Keratinocyte (primary cell): ENCODE measurements around the gene OR11H7. TPM values are rescaled to one million over a fixed set of nuclear protein-coding genes. Genes with fewer than 3 reads are reported as not detected.

Experiments
- DNase-seq: peaks from one replicate; pipeline ENCODE4 v3.0.0-alpha.2; 2011; ENCODE audit warnings: low read depth, missing footprints, low spot score
- FAIRE-seq: peaks from 2 replicates; lab custom pipeline; 2011; peaks lifted over from hg19 to GRCh38; lab: Jason Lieb, UNC
- H2AFZ ChIP-seq: 2 replicates; pipeline ENCODE4 v1.6.0; 2012; ENCODE audit warnings: low read length, control low read depth, inconsistent platforms; ENCODE audit not compliant: control insufficient read depth
- H3K27ac ChIP-seq: 2 replicates; pipeline ENCODE4 v1.5.1; 2011; ENCODE audit warnings: low read length; ENCODE audit not compliant: control insufficient read depth, insufficient read depth
- H3K27me3 ChIP-seq: 3 replicates; pipeline ENCODE4 v1.6.0; 2011; ENCODE audit warnings: low read length; ENCODE audit not compliant: control insufficient read depth, insufficient read depth; ENCODE audit errors: extremely low read depth
- H3K36me3 ChIP-seq, 2 experiments: 2 replicates in 1 of 2; 3 replicates in 1 of 2; pipeline ENCODE4 v1.5.1; 2011; ENCODE audit warnings: low read length in 2 of 2, mild to moderate bottlenecking in 1 of 2; ENCODE audit not compliant: control insufficient read depth in 2 of 2, insufficient read depth in 2 of 2; ENCODE audit errors: extremely low read depth in 1 of 2
- H3K4me1 ChIP-seq: 3 replicates; pipeline ENCODE4 v1.5.1; 2011; ENCODE audit warnings: low read length; ENCODE audit not compliant: control insufficient read depth, insufficient read depth; ENCODE audit errors: extremely low read depth
- H3K4me2 ChIP-seq: 3 replicates; pipeline ENCODE4 v1.6.0; 2011; ENCODE audit warnings: low read depth, low read length; ENCODE audit not compliant: control insufficient read depth, insufficient read depth; ENCODE audit errors: extremely low read depth
- H3K4me3 ChIP-seq, 3 experiments: fragments of 200-600 bp in 1 of 3; sonication (generic) in 1 of 3; 2 replicates in 2 of 3; 3 replicates in 1 of 3; pipeline ENCODE4 v1.5.1; 2011 to 2016; ENCODE audit warnings: low read length in 3 of 3, mild to moderate bottlenecking in 3 of 3, control low read depth in 2 of 3, inconsistent platforms in 1 of 3, low read depth in 1 of 3, mixed read lengths in 1 of 3, mixed run types in 1 of 3, moderate library complexity in 1 of 3; ENCODE audit not compliant: control insufficient read depth in 2 of 3, insufficient read depth in 2 of 3; ENCODE audit errors: extremely low read depth in 1 of 3
- H3K79me2 ChIP-seq: 2 replicates; pipeline ENCODE4 v1.6.0; 2012; ENCODE audit warnings: low read length; ENCODE audit not compliant: control insufficient read depth, insufficient read depth
- H3K9ac ChIP-seq: 3 replicates; pipeline ENCODE4 v1.6.0; 2011; ENCODE audit warnings: low read length; ENCODE audit not compliant: control insufficient read depth, insufficient read depth; ENCODE audit errors: extremely low read depth
- H3K9me1 ChIP-seq: 3 replicates; pipeline ENCODE4 v1.6.0; 2011; ENCODE audit warnings: low read length; ENCODE audit not compliant: control insufficient read depth, insufficient read depth; ENCODE audit errors: extremely low read depth
- H3K9me3 ChIP-seq: 2 replicates; pipeline ENCODE4 v1.5.1; 2012; ENCODE audit warnings: low read depth, low read length; ENCODE audit not compliant: control insufficient read depth
- H4K20me1 ChIP-seq: 3 replicates; pipeline ENCODE4 v1.6.0; 2011; ENCODE audit warnings: low read length; ENCODE audit not compliant: control insufficient read depth, insufficient read depth; ENCODE audit errors: extremely low read depth
- EZH2 ChIP-seq: IDR thresholded peaks from one replicate; pipeline ENCODE4 v1.6.1; 2012; ENCODE audit warnings: inconsistent platforms, mild to moderate bottlenecking, low read length, moderate library complexity
- dilution Hi-C: fragments of 300-500 bp; cut with MboI; formaldehyde crosslinking; loops from one replicate; pipeline ENCODE4 v1.7.0; 2020; ENCODE audit warnings: low sequenced_read_pairs; ENCODE audit not compliant: extremely low pct_ligation_motif_present
- polyA plus RNA-seq, 5 experiments: library from polyadenylated mRNA; depleted of rRNA in 3 of 5; stranded (reverse) in 3 of 5; stranded (forward) in 1 of 5; unstranded in 1 of 5; fragments of >200 nt; gene quantifications; 1 replicate in 1 of 5; 2 replicates in 3 of 5; 3 replicates in 1 of 5; pipeline versions ENCODE4 v1.2.1 to v1.2.3, GENCODE V29; 2011 to 2012; ENCODE audit warnings: missing spikeins in 2 of 5, low read depth in 1 of 5, low replicate concordance in 1 of 5
- TF ChIP-seq, protein P1 (sequence below), 3 experiments: IDR thresholded peaks in 1 of 3; conservative IDR thresholded peaks in 1 of 3; optimal IDR thresholded peaks in 1 of 3; 2 replicates in 2 of 3; 3 replicates in 1 of 3; pipeline versions ENCODE3 to v1.5.1; 2011; ENCODE audit warnings: low read length in 3 of 3, mild to moderate bottlenecking in 3 of 3, moderate library complexity in 2 of 3, control low read depth in 1 of 3, inconsistent platforms in 1 of 3; ENCODE audit not compliant: insufficient read depth in 2 of 3; ENCODE audit errors: extremely low read depth in 1 of 3

Gene OR11H7
- polyA plus RNA-seq, 1 donor (not counting 4 experiments of a cell fraction or from before 2014, with no cell fraction given), result not detected

- DNase-seq, result no peak
- Histone ChIP-seq H3K4me2 (no peak overlapping the region), H4K20me1 (no peaks in the 10 kb centered on the region), H3K36me3 (no peaks in the 10 kb centered on the region), H3K27ac (no peak overlapping the region), H3K79me2 (no peaks in the 10 kb centered on the region), H3K9ac (no peak overlapping the region), H3K4me1 (no peaks in the 10 kb centered on the region), H2AFZ (no peak overlapping the region), H3K9me3 (no peaks in the 10 kb centered on the region), H3K27me3 (no peaks in the 10 kb centered on the region), H3K9me1 (no peaks in the 10 kb centered on the region), H3K4me3 (no peak overlapping the region)
- no peak for FAIRE-seq
- TF ChIP-seq, protein P1, sequence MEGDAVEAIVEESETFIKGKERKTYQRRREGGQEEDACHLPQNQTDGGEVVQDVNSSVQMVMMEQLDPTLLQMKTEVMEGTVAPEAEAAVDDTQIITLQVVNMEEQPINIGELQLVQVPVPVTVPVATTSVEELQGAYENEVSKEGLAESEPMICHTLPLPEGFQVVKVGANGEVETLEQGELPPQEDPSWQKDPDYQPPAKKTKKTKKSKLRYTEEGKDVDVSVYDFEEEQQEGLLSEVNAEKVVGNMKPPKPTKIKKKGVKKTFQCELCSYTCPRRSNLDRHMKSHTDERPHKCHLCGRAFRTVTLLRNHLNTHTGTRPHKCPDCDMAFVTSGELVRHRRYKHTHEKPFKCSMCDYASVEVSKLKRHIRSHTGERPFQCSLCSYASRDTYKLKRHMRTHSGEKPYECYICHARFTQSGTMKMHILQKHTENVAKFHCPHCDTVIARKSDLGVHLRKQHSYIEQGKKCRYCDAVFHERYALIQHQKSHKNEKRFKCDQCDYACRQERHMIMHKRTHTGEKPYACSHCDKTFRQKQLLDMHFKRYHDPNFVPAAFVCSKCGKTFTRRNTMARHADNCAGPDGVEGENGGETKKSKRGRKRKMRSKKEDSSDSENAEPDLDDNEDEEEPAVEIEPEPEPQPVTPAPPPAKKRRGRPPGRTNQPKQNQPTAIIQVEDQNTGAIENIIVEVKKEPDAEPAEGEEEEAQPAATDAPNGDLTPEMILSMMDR (optimal IDR thresholded peaks at IDR 0.05 in 1 of 3, IDR thresholded peaks at IDR 0.05 in 1 of 3, conservative IDR thresholded peaks at IDR 0.05 in 1 of 3; ENCODE audit: extremely low read depth in 1 of 3, insufficient read depth in 2 of 3, low read length in 3 of 3), result no peak
- no peak for TF ChIP-seq EZH2
- dilution Hi-C loops, result no loop called here
Observed at GRCh38 chr14:20198991-20199390, 29.8 kb upstream of the OR11H7 start.

DNA sequence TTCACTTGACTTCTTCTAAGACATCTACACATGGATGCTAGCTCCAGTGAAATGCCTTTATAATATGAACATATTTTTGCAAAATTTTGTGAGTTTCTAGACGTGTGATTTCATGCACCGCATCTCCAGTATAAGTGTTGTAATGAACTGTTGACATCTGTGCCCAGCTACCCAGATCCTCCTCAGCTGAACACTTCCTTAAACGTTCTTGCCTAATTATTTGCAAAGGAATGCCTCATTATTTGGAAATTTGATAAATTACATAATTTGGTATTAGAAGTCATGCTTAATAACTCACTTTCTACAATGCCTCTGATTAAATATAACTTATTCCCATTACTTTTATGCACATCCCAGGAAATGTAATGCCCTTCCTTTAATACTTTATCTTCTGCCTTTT, 24.1 kb upstream of the OR11H7 start:
- dilution Hi-C loops, result no loop called here
- Histone ChIP-seq H3K27ac (no peak overlapping the region), H3K36me3 (no peaks in the 10 kb centered on the region), H3K4me3 (no peak overlapping the region), H3K27me3 (no peaks in the 10 kb centered on the region), H3K9me1 (no peaks in the 10 kb centered on the region), H2AFZ (no peak overlapping the region), H4K20me1 (no peaks in the 10 kb centered on the region), H3K4me2 (no peak overlapping the region), H3K9me3 (no peaks in the 10 kb centered on the region), H3K4me1 (no peaks in the 10 kb centered on the region), H3K79me2 (no peaks in the 10 kb centered on the region), H3K9ac (no peak overlapping the region)
- TF ChIP-seq, protein P1 (optimal IDR thresholded peaks at IDR 0.05 in 1 of 3, IDR thresholded peaks at IDR 0.05 in 1 of 3, conservative IDR thresholded peaks at IDR 0.05 in 1 of 3; ENCODE audit: extremely low read depth in 1 of 3, insufficient read depth in 2 of 3, low read length in 3 of 3), result no peak
- no peak for TF ChIP-seq EZH2
- FAIRE-seq, result no peak
- DNase-seq, result no peak
